ENCODE data around the gene LGALS1. TPM values are rescaled to one million over a fixed set of nuclear protein-coding genes. Genes with fewer than 3 reads are reported as not detected.
A peak's percentile ranks its signal among the peaks of the same experiment; 100 is the strongest.

LGALS1 gene
- total and polyA plus RNA-seq, 3 donors from 2014 or later, result 466 to 960 (median 681) TPM

- 7 to 21% methylated on average over 3 to 23 of the region's 24 CpGs for WGBS, 2 donors
- peaks cover 36% of the 10 kb centered on the region for H3K4me1 ChIP-seq
Measured at GRCh38 chr22:37633625-37634416, 41.6 kb upstream of the LGALS1 start.

DNA sequence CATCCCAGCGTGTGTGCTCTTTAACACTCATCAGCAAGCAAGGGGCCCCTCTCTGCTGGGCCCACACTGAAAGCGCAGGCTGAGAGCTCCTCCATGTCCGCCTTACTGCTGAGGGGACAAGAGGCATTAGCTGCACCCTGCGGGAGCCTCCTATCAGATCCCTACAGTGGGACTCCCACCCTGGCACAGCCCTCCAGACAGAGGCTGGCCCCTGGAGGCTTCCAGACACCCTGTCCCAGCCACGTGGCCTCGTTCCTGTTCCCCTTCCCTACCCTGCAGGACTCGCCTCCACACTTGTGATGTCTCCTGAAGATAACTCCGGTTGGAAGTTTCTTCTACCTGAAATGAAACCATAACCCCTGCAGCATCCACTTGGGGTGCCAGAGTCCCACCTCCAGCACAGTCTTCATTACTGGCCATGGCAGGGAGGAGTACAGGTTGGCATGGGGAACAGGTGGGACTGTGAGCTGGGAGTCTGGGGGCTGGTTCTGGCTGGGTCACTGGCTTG is 41.0 kb upstream of the LGALS1 start:
- no peaks in the 10 kb centered on the region for H3K36me3 ChIP-seq (ENCODE audit: low read depth, missing control alignments)
- no peak for DNase-seq
- peaks cover 40% of the 10 kb centered on the region for H3K4me1 ChIP-seq
- H3K9me3 ChIP-seq, result no peaks in the 10 kb centered on the region
- TF ChIP-seq, protein P1, sequence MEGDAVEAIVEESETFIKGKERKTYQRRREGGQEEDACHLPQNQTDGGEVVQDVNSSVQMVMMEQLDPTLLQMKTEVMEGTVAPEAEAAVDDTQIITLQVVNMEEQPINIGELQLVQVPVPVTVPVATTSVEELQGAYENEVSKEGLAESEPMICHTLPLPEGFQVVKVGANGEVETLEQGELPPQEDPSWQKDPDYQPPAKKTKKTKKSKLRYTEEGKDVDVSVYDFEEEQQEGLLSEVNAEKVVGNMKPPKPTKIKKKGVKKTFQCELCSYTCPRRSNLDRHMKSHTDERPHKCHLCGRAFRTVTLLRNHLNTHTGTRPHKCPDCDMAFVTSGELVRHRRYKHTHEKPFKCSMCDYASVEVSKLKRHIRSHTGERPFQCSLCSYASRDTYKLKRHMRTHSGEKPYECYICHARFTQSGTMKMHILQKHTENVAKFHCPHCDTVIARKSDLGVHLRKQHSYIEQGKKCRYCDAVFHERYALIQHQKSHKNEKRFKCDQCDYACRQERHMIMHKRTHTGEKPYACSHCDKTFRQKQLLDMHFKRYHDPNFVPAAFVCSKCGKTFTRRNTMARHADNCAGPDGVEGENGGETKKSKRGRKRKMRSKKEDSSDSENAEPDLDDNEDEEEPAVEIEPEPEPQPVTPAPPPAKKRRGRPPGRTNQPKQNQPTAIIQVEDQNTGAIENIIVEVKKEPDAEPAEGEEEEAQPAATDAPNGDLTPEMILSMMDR (IDR thresholded peaks at IDR 0.05), result no peak
- TF ChIP-seq POLR2A (IDR thresholded peaks at IDR 0.05), result no peak
- peak overlapping the region; percentile 16 to 82 for H3K27ac ChIP-seq
- H3K4me3 ChIP-seq, result no peak overlapping the region
- no peaks in the 10 kb centered on the region for H3K27me3 ChIP-seq
- WGBS, 2 donors, result 24 to 31% methylated on average over 8 of the region's 8 CpGs
- intact Hi-C loops (cut with DNase I; ENCODE audit: low total_unique reads), result no loop called here

More at GRCh38 chr22:37633625-37634416, 41.6 kb upstream of the LGALS1 start:
- intact Hi-C loops (cut with DNase I; ENCODE audit: low total_unique reads), result no loop called here
- TF ChIP-seq POLR2A (IDR thresholded peaks at IDR 0.05), result no peak
- TF ChIP-seq, protein P1 (IDR thresholded peaks at IDR 0.05), result peak in 2 of 3 experiments; percentile 15 to 17
- peak; percentile 91 for DNase-seq
- Histone ChIP-seq H3K36me3 (ENCODE audit: low read depth, missing control alignments) (no peaks in the 10 kb centered on the region), H3K27me3 (no peaks in the 10 kb centered on the region), H3K4me3 (no peak overlapping the region), H3K9me3 (no peaks in the 10 kb centered on the region), H3K27ac (peak overlapping the region; percentile 16 to 82)

- Histone ChIP-seq H3K9me3 (no peaks in the 10 kb centered on the region), H3K36me3 (ENCODE audit: low read depth, missing control alignments) (no peaks in the 10 kb centered on the region), H3K4me3 (no peak overlapping the region), H3K27me3 (no peaks in the 10 kb centered on the region), H3K4me1 (peaks cover 44% of the 10 kb centered on the region), H3K27ac (peak overlapping the region; percentile 16 to 82)
- TF ChIP-seq, protein P1 (IDR thresholded peaks at IDR 0.05), result no peak
- no peak for TF ChIP-seq POLR2A (IDR thresholded peaks at IDR 0.05)
- DNase-seq, result no peak
- intact Hi-C loops (cut with DNase I; ENCODE audit: low total_unique reads), result no loop called here
- 84% methylated on average over 7 of the region's 7 CpGs; no CpG with 5 or more reads in 1 of the 2 donors for WGBS, 2 donors
Measured at GRCh38 chr22:37635157-37635556, 40.3 kb upstream of the LGALS1 start.

- H3K27ac ChIP-seq, result peak overlapping the region in 1 of 2 donors; percentile 25
- TF ChIP-seq, protein P1 (IDR thresholded peaks at IDR 0.05), result no peak
- TF ChIP-seq POLR2A (IDR thresholded peaks at IDR 0.05), result no peak
- H3K9me3 ChIP-seq, result no peaks in the 10 kb centered on the region
- H3K4me1 ChIP-seq, result peaks cover 50% of the 10 kb centered on the region
- 73 to 76% methylated on average over 4 to 6 of the region's 6 CpGs for WGBS, 2 donors
- DNase-seq, result no peak
- H3K4me3 ChIP-seq, result no peak overlapping the region
- intact Hi-C loops (cut with DNase I; ENCODE audit: low total_unique reads), result no loop called here
- H3K27me3 ChIP-seq, result no peaks in the 10 kb centered on the region
- no peaks in the 10 kb centered on the region for H3K36me3 ChIP-seq (ENCODE audit: low read depth, missing control alignments)
Measured at GRCh38 chr22:37636186-37636948, 39.1 kb upstream of the LGALS1 start.

Data from testis (tissue), 3 donors.